Transverse colon (tissue), 3 donors: ENCODE results near the gene NABP1.

Source experiments
- EP300 ChIP-seq: sonication (generic); formaldehyde crosslinking; IDR thresholded peaks from one replicate; pipeline ENCODE4 v1.6.1; 2017; ENCODE audit warnings: antibody characterized with exemption, low read depth
- POLR2A ChIP-seq: fragments of 450-650 bp; IDR thresholded peaks from one replicate; pipeline ENCODE4 v1.6.1; 2016; ENCODE audit warnings: antibody characterized with exemption, mild to moderate bottlenecking, moderate library complexity
- POLR2AphosphoS5 ChIP-seq, 3 donors: sonication (generic); formaldehyde crosslinking; IDR thresholded peaks; one replicate each; pipeline ENCODE4 v1.6.1; 2016; ENCODE audit warnings: antibody characterized with exemption in 3 of 3

DNA sequence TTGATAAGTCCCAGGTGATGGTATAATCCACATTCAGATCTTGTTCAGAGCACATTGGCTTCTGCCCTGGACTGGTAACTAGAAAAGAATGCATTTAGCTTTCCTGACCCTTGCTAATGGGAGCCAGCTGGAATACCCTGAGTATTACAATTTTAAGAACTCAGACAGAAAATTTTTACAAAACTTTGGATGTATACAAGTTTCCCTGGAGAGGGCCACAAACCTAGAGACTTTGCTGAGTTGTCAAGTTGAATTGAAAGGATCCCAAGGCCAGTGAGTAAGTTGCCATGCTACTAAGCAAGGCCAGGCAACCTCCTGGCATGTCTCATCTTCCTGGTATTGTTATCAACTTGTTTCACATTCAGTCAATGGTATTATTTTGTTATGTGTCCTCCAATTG lies 20.0 kb upstream of the NABP1 start:
- TF ChIP-seq POLR2A: no peak
- TF ChIP-seq POLR2AphosphoS5 (IDR thresholded peaks at IDR 0.05): no peak
- no peak for TF ChIP-seq EP300
